DND-41 (cell line): ENCODE measurements around the gene TOMM6.

ENCODE experiments used
- ATAC-seq: fragments of 200-7000 bp; cut with Tn5 transposase; 3 replicates; pipeline ENCODE4 v1.9.1; 2021; ENCODE audit warnings: low read depth; ENCODE audit not compliant: insufficient read depth
- DNase-seq: peaks from one replicate; pipeline ENCODE4 v3.0.0-alpha.2; 2020
- H2AFZ ChIP-seq: 2 replicates; pipeline ENCODE4 v1.6.0; 2012; ENCODE audit warnings: low read depth, low read length
- H3K27ac ChIP-seq: 2 replicates; pipeline ENCODE4 v1.5.1; 2012; ENCODE audit warnings: low read length, inconsistent platforms
- H3K27me3 ChIP-seq: fragments of 200-600 bp; sonication (generic); 2 replicates; pipeline ENCODE4 v1.6.0; 2012; ENCODE audit warnings: low read length, mild to moderate bottlenecking, inconsistent platforms; ENCODE audit not compliant: insufficient read depth, poor library complexity
- H3K36me3 ChIP-seq: 2 replicates; pipeline ENCODE4 v1.5.1; 2012; ENCODE audit warnings: low read length, inconsistent platforms; ENCODE audit not compliant: insufficient read depth
- H3K4me1 ChIP-seq: 2 replicates; pipeline ENCODE4 v1.5.1; 2012; ENCODE audit warnings: mild to moderate bottlenecking, low read length; ENCODE audit not compliant: insufficient read depth
- H3K4me2 ChIP-seq: 2 replicates; pipeline ENCODE4 v1.6.0; 2012; ENCODE audit warnings: mild to moderate bottlenecking, moderate library complexity, low read length, inconsistent platforms; ENCODE audit not compliant: insufficient read depth
- H3K4me3 ChIP-seq, 2 experiments: fragments of 200-600 bp in 1 of 2; shearing (Covaris generic) in 1 of 2; 2 replicates each; pipeline ENCODE4 v1.5.1; 2012 to 2016; ENCODE audit warnings: inconsistent platforms in 2 of 2, low read length in 2 of 2, mild to moderate bottlenecking in 2 of 2, low read depth in 1 of 2, moderate library complexity in 1 of 2
- H3K79me2 ChIP-seq: 2 replicates; pipeline ENCODE4 v1.6.0; 2012; ENCODE audit warnings: low read length, inconsistent platforms; ENCODE audit not compliant: insufficient read depth
- H3K9ac ChIP-seq: 2 replicates; pipeline ENCODE4 v1.6.0; 2012; ENCODE audit warnings: low read depth, mild to moderate bottlenecking, inconsistent platforms, low read length, moderate library complexity
- H3K9me3 ChIP-seq: 2 replicates; pipeline ENCODE4 v1.5.1; 2012; ENCODE audit warnings: low read length, moderate library complexity, mild to moderate bottlenecking, inconsistent platforms; ENCODE audit not compliant: insufficient read depth, severe bottlenecking
- H4K20me1 ChIP-seq: 2 replicates; pipeline ENCODE4 v1.6.0; 2012; ENCODE audit warnings: low read length; ENCODE audit not compliant: insufficient read depth
- EZH2 ChIP-seq: IDR thresholded peaks from 3 replicates; pipeline ENCODE4 v1.6.1; 2012; ENCODE audit warnings: borderline replicate concordance, low read depth, mild to moderate bottlenecking, moderate library complexity, low read length, inconsistent platforms; ENCODE audit not compliant: severe bottlenecking
- TF ChIP-seq, protein P1 (sequence below): IDR thresholded peaks from 2 replicates; pipeline ENCODE4 v1.5.1; 2012; ENCODE audit warnings: borderline replicate concordance, low read length, moderate library complexity, mild to moderate bottlenecking; ENCODE audit not compliant: poor library complexity, severe bottlenecking; ENCODE audit errors: extremely low read depth

TOMM6 gene

DNA sequence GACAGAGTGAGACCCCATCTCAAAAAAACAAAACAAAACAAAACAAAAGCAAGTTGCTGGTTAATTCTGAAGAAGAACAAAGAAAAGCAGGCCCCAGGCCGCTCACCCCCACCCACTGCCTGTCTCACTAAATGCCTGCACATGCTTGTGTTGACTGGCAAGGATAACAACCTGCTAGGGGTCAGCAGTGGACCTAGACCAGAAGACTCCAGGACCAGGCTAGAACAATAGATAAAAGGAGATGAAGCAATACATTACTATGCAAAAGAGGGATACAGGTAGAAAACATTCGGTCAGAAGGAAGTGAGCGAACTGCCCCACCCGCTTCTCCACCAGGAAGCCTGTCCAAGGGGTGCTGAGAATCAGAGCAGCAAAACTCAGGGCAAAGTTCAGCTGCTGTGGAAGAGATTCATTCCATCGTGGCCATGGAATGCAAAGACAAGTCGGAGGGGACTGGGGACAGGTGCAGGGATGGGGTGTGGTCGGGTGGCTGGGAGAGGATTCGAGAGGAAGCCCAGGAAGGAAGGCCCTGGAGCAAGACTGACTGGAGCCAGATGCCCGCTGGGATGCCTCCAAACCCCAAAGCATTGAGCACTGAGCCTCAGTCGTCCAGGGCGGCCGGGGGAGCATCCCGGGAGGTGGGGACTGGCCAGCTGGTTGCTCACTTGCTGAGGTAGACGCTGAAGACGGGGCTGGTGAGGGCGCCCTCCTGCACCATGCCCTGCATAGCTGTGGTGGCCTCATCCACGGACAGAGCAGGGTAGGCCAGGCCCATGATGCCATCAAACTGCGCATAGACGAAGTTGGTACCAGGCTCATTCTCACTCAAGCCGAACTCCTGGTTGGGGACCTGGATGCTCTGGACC, 45.6 kb upstream of the TOMM6 start:
- H2AFZ ChIP-seq = no peak overlapping the region
- TF ChIP-seq, protein P1, sequence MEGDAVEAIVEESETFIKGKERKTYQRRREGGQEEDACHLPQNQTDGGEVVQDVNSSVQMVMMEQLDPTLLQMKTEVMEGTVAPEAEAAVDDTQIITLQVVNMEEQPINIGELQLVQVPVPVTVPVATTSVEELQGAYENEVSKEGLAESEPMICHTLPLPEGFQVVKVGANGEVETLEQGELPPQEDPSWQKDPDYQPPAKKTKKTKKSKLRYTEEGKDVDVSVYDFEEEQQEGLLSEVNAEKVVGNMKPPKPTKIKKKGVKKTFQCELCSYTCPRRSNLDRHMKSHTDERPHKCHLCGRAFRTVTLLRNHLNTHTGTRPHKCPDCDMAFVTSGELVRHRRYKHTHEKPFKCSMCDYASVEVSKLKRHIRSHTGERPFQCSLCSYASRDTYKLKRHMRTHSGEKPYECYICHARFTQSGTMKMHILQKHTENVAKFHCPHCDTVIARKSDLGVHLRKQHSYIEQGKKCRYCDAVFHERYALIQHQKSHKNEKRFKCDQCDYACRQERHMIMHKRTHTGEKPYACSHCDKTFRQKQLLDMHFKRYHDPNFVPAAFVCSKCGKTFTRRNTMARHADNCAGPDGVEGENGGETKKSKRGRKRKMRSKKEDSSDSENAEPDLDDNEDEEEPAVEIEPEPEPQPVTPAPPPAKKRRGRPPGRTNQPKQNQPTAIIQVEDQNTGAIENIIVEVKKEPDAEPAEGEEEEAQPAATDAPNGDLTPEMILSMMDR = no peak
- no peak for TF ChIP-seq EZH2
- 0 out of 3 replicates have a peak, but pooled peaks have one; percentile 27 for ATAC-seq
- no peaks in the 10 kb centered on the region for H3K27me3 ChIP-seq
- no peaks in the 10 kb centered on the region for H3K9me3 ChIP-seq
- H3K9ac ChIP-seq = no peak overlapping the region
- no peak overlapping the region for H3K4me2 ChIP-seq
- H3K27ac ChIP-seq = no peak overlapping the region
- no peaks in the 10 kb centered on the region for H3K79me2 ChIP-seq
- H3K36me3 ChIP-seq = no peaks in the 10 kb centered on the region
- no peaks in the 10 kb centered on the region for H3K4me1 ChIP-seq
- DNase-seq = no peak
- H3K4me3 ChIP-seq = no peak overlapping the region
- H4K20me1 ChIP-seq = no peaks in the 10 kb centered on the region

- H3K4me2 ChIP-seq = no peak overlapping the region
- H3K4me3 ChIP-seq = no peak overlapping the region
- no peaks in the 10 kb centered on the region for H3K9me3 ChIP-seq
- no peak overlapping the region for H2AFZ ChIP-seq
- no peak overlapping the region for H3K27ac ChIP-seq
- no peaks in the 10 kb centered on the region for H3K36me3 ChIP-seq
- TF ChIP-seq EZH2 = no peak
- TF ChIP-seq, protein P1 = no peak
- no peaks in the 10 kb centered on the region for H3K4me1 ChIP-seq
- no peaks in the 10 kb centered on the region for H3K79me2 ChIP-seq
- no peaks in the 10 kb centered on the region for H4K20me1 ChIP-seq
- H3K9ac ChIP-seq = no peak overlapping the region
- no peak for DNase-seq
- no peak for ATAC-seq
- H3K27me3 ChIP-seq = no peaks in the 10 kb centered on the region
Measured at GRCh38 chr6:41743406-41744235, 43.9 kb upstream of the TOMM6 start.

DNA sequence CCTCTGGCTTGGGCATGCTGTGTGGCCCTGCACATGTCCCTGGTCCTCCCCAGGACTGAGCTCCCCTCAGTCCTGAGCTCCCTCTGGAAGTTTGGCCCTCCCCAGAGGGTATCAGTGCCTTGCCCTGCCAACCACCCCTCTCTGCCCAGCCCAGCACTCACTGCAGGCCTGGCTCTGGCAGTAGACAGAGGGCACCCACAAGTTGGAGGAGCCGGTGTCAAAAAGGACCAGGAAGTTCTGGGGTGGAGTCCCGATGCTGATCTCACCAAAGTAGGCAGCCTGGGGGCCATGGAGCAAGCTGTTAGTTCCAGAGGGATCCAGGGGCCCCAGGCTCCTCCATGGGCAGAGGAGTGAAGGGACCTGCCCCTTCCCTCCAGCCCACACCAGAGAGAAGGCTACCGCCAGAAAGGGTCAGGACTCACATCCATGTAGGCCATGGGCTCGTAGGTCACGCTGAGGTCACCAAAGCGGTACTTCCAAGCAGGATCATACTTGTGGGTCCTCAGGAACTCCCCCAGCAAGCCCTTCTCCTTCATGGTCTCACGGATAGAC, 43.2 kb upstream of the TOMM6 start:
- no peak overlapping the region for H2AFZ ChIP-seq
- H3K4me3 ChIP-seq = no peak overlapping the region
- no peak for DNase-seq
- no peak overlapping the region for H3K9ac ChIP-seq
- no peaks in the 10 kb centered on the region for H3K36me3 ChIP-seq
- H3K4me1 ChIP-seq = no peaks in the 10 kb centered on the region
- H3K9me3 ChIP-seq = no peaks in the 10 kb centered on the region
- H3K27me3 ChIP-seq = no peaks in the 10 kb centered on the region
- TF ChIP-seq, protein P1 = no peak
- TF ChIP-seq EZH2 = no peak
- H4K20me1 ChIP-seq = no peaks in the 10 kb centered on the region
- ATAC-seq = no peak
- no peaks in the 10 kb centered on the region for H3K79me2 ChIP-seq
- H3K4me2 ChIP-seq = no peak overlapping the region
- H3K27ac ChIP-seq = no peak overlapping the region
